ENCODE results near the gene XYLT1.

DNA sequence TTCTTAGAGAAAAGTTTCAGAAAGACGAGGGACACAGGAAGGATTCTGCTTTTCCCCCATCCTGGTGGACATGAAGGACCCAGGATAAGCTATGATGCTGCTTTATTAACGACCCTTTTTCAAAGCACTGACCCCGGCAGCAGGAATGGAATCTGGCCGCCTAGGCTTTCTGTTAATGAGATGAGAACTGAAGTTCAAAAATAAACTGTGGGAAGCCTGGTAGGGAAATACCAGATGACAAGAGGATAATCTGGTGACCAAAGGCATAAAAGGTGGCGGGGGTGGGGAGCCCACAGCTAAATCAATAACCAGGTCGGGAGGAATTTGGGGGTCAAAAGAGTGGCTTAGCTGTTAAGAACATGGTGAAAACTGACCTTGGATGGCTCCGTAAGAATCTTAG lies 171.0 kb downstream of the XYLT1 start:
- TF ChIP-seq EZH2 (IDR thresholded peaks at IDR 0.05; ENCODE audit: borderline replicate concordance, insufficient read depth, low read length, poor library complexity, severe bottlenecking) (no peak), TAF1 (IDR thresholded peaks at IDR 0.05; ENCODE audit: low read depth) (no peak)
